ENCODE data around the gene INPP5A.

DNA sequence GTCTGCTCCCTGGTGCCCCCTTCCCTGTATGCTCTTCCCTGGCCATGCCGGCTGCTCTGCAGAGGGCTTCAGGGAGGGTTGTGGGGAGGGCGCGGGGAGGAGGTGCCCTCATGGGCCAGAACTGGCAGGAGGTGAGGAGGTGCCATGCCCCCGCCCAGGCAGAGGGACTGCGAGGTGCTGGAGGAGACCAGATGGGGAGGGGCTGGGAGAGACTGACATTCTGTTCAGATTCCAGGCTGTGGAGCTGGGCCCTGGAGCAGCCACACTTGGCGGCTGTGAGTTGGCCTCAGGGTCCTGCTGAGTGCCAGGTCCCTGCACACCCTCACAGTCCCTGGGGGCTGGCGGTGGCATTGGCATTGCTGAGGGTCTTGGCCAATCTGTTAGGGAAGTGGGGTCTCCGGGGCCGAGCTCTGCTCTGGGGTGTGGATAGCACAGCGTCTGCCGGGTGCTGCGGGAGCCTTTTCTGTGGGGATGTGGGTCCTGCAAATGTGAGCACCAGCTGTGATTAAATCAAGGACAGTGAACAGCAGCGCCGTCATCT, 25.4 kb downstream of the INPP5A start:
- TF ChIP-seq, protein P1, sequence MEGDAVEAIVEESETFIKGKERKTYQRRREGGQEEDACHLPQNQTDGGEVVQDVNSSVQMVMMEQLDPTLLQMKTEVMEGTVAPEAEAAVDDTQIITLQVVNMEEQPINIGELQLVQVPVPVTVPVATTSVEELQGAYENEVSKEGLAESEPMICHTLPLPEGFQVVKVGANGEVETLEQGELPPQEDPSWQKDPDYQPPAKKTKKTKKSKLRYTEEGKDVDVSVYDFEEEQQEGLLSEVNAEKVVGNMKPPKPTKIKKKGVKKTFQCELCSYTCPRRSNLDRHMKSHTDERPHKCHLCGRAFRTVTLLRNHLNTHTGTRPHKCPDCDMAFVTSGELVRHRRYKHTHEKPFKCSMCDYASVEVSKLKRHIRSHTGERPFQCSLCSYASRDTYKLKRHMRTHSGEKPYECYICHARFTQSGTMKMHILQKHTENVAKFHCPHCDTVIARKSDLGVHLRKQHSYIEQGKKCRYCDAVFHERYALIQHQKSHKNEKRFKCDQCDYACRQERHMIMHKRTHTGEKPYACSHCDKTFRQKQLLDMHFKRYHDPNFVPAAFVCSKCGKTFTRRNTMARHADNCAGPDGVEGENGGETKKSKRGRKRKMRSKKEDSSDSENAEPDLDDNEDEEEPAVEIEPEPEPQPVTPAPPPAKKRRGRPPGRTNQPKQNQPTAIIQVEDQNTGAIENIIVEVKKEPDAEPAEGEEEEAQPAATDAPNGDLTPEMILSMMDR (IDR thresholded peaks at IDR 0.05), result no peak
- TF ChIP-seq POLR2A (IDR thresholded peaks at IDR 0.05), result no peak
